Esophagus (tissue), 2 donors: Measurements from ENCODE around the gene LENG9. TPM values are rescaled to one million over a fixed set of nuclear protein-coding genes. Genes with fewer than 3 reads are reported as not detected.

Experiments used
- polyA plus RNA-seq, 2 donors: library from polyadenylated mRNA; stranded (reverse); fragments of 200-250 nt; gene quantifications; one replicate each; pipeline ENCODE4 v1.2.3, GENCODE V29; 2013
- donor health status: healthy with polysubstance abuse.
- donor health status: Bipolar disorder and iron deficiency.

Gene LENG9
- polyA plus RNA-seq, 2 donors = 4.4 to 5.8 TPM

Other genes starting within 250 kb of the LENG9 start
- gene LILRB3, start 240.8 kb downstream of the LENG9 start, polyA plus RNA-seq = under 1 TPM; 0.63 to 0.75 TPM
- under 1 TPM; 0.08 to 0.26 TPM for gene LILRA6, start 221.0 kb downstream of the LENG9 start, polyA plus RNA-seq
- gene LILRB5, start 206.5 kb downstream of the LENG9 start, polyA plus RNA-seq = under 1 TPM; 0.63 to 0.92 TPM
- under 1 TPM; 0.39 to 0.67 TPM for gene LILRB2, start 182.7 kb downstream of the LENG9 start, polyA plus RNA-seq
- under 1 TPM; 0.12 to 0.34 TPM for gene LILRA5, start 150.6 kb downstream of the LENG9 start, polyA plus RNA-seq
- under 1 TPM in 1 of 2 donors, not detected in 1; 0.06 TPM for gene LILRA4, start 124.6 kb downstream of the LENG9 start, polyA plus RNA-seq
- gene LAIR1, start 98.8 kb downstream of the LENG9 start, polyA plus RNA-seq = 1 to 10 TPM; 1.9 to 2.0 TPM
- 1 to 10 TPM in 1 of 2 donors, under 1 TPM in 1; 0.82 to 3.7 TPM for gene TTYH1, start 48.3 kb downstream of the LENG9 start, polyA plus RNA-seq
- 100 to 1,000 TPM in 1 of 2 donors, 10 to 100 TPM in 1; 55.3 to 137 TPM for gene LENG8, start 14.6 kb downstream of the LENG9 start, polyA plus RNA-seq
- gene CDC42EP5, start 9.5 kb upstream of the LENG9 start, polyA plus RNA-seq = 10 to 100 TPM in 1 of 2 donors, 1 to 10 TPM in 1; 7.0 to 13.1 TPM
- gene LAIR2, start 39.1 kb upstream of the LENG9 start, polyA plus RNA-seq = under 1 TPM in 1 of 2 donors, not detected in 1; 0.08 TPM
- gene LILRA2, start 110.0 kb upstream of the LENG9 start, polyA plus RNA-seq = under 1 TPM; 0.53 to 0.55 TPM
- gene LILRA1, start 129.9 kb upstream of the LENG9 start, polyA plus RNA-seq = under 1 TPM; 0.08 to 0.21 TPM
- under 1 TPM; 0.46 to 0.55 TPM for gene LILRB1, start 166.7 kb upstream of the LENG9 start, polyA plus RNA-seq
- under 1 TPM; 0.35 to 0.58 TPM for gene LILRB4, start 199.2 kb upstream of the LENG9 start, polyA plus RNA-seq